Fibroblast of skin of left quadriceps (primary cell): Measurements from ENCODE around the gene SKAP1.
A peak's percentile ranks its signal among the peaks of the same experiment; 100 is the strongest.

ENCODE experiments used
- DNase-seq, 2 experiments: peaks; one replicate each; pipeline ENCODE4 v3.0.0-alpha.2; 2013; ENCODE audit warnings: low read depth in 2 of 2

Gene SKAP1

GRCh38 chr17:48148029-48148770, 281.8 kb downstream of the SKAP1 start:
- DNase-seq: no peak

GRCh38 chr17:48144976-48145798, 284.8 kb downstream of the SKAP1 start:
- DNase-seq: no peak

- DNase-seq: no peak
Observed at GRCh38 chr17:48144231-48144630, 285.8 kb downstream of the SKAP1 start.

GRCh38 chr17:48143629-48144028, 286.4 kb downstream of the SKAP1 start:
- DNase-seq: no peak

- no peak for DNase-seq
Observed at GRCh38 chr17:48139944-48140343, 290.1 kb downstream of the SKAP1 start.

GRCh38 chr17:48137656-48138055, 292.4 kb downstream of the SKAP1 start:
- DNase-seq: no peak

- no peak for DNase-seq
Observed at GRCh38 chr17:48134912-48135480, 295.0 kb downstream of the SKAP1 start.

GRCh38 chr17:48132385-48132784, 297.6 kb downstream of the SKAP1 start:
- no peak for DNase-seq

GRCh38 chr17:48131216-48131824, 298.7 kb downstream of the SKAP1 start:
- DNase-seq: peak; percentile 38 to 40

- no peak for DNase-seq
Observed at GRCh38 chr17:48129981-48130380, 300.0 kb downstream of the SKAP1 start.

- no peak for DNase-seq
Observed at GRCh38 chr17:48128400-48128799, 301.6 kb downstream of the SKAP1 start.

- DNase-seq: no peak
Observed at GRCh38 chr17:48127371-48128051, 302.5 kb downstream of the SKAP1 start.

- DNase-seq: no peak
Observed at GRCh38 chr17:48126532-48126850, 303.5 kb downstream of the SKAP1 start.

- no peak for DNase-seq
Observed at GRCh38 chr17:48125829-48126531, 304.0 kb downstream of the SKAP1 start.

GRCh38 chr17:48123776-48124388, 306.1 kb downstream of the SKAP1 start:
- DNase-seq: no peak

GRCh38 chr17:48123111-48123510, 306.9 kb downstream of the SKAP1 start:
- no peak for DNase-seq

GRCh38 chr17:48122665-48123045, 307.4 kb downstream of the SKAP1 start:
- DNase-seq: no peak

- DNase-seq: no peak
Observed at GRCh38 chr17:48121923-48122664, 307.9 kb downstream of the SKAP1 start.

GRCh38 chr17:48113201-48113676, 316.8 kb downstream of the SKAP1 start:
- DNase-seq: no peak

GRCh38 chr17:48111937-48112241, 318.1 kb downstream of the SKAP1 start:
- no peak for DNase-seq
